M059J (cell line): ENCODE measurements around the gene ALOXE3. TPM values are rescaled to one million over a fixed set of nuclear protein-coding genes. Genes with fewer than 3 reads are reported as not detected.

Experiments
- DNase-seq: peaks from one replicate; pipeline ENCODE4 v3.0.0-alpha.2; 2012; ENCODE audit warnings: low read depth
- total RNA-seq: library from RNA; depleted of rRNA; stranded (reverse); fragments of >200 nt; shearing (Covaris generic); gene quantifications from 2 replicates; pipeline ENCODE4 v1.2.3, GENCODE V29; 2014; rRNA removed

ALOXE3 gene
- total RNA-seq, 1 experiment from 2014 or later = 0.44 TPM

GRCh38 chr17:8051831-8052230 lies 66.5 kb downstream of the ALOXE3 start:
- no peak for DNase-seq

- DNase-seq = no peak
These were observed 69.6 kb downstream of the ALOXE3 start for GRCh38 chr17:8048736-8049135.

DNA sequence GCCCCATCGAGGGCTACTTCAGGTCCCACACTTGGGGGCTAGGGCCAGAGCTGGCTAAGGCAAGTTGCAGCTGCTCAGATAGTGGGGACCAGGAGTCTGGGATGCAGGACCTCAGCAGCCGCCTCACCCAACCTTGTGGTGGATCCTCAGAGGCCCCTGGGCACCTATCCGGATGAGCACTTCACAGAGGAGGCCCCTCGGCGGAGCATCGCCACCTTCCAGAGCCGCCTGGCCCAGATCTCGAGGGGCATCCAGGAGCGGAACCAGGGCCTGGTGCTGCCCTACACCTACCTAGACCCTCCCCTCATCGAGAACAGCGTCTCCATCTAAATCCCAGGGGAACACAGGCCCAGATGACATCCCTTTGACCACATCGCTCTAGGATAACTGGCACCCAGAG lies 70.1 kb downstream of the ALOXE3 start:
- DNase-seq = no peak

DNA sequence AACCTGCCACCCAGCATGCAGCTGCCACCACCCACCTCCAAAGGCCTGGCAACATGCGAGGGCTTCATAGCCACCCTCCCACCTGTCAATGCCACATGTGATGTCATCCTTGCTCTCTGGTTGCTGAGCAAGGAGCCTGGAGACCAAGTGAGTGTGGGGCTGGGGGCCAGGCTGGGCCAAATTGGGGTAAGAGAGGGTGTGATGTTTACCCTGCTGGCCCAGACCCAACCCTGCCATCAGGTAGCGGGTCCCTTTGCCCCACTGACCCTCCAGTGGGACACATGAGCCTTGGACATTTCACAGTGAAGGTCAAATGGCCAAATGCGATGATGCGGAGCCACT lies 70.6 kb downstream of the ALOXE3 start:
- no peak for DNase-seq

GRCh38 chr17:8046929-8047768 lies 71.2 kb downstream of the ALOXE3 start:
- DNase-seq = no peak

- DNase-seq = no peak
These were observed 71.9 kb downstream of the ALOXE3 start for GRCh38 chr17:8046306-8046928.

Other genes starting within 250 kb of the ALOXE3 start
- gene CHD3, start 229.7 kb downstream of the ALOXE3 start, total RNA-seq = 15.6 and 31.3 TPM in 2 replicates
- 0.86 and 7.8 TPM in 2 replicates for gene RNF227, start 202.2 kb downstream of the ALOXE3 start, total RNA-seq
- gene KCNAB3, start 188.7 kb downstream of the ALOXE3 start, total RNA-seq = not detected in 2 replicates
- gene TRAPPC1, start 186.6 kb downstream of the ALOXE3 start, total RNA-seq = 58.1 and 61.8 TPM in 2 replicates
- 14.3 and 29.9 TPM in 2 replicates for gene CNTROB, start 186.3 kb downstream of the ALOXE3 start, total RNA-seq
- gene GUCY2D, start 115.9 kb downstream of the ALOXE3 start, total RNA-seq = not detected in 2 replicates
- gene ALOX15B, start 79.5 kb downstream of the ALOXE3 start, total RNA-seq = not detected in 2 replicates
- not detected in 2 replicates for gene ALOX12B, start 30.8 kb downstream of the ALOXE3 start, total RNA-seq
- gene HES7, start 5.6 kb upstream of the ALOXE3 start, total RNA-seq = 0.22 and 0.94 TPM in 2 replicates
- gene PER1, start 33.9 kb upstream of the ALOXE3 start, total RNA-seq = 10.6 and 18.4 TPM in 2 replicates
- 3.8 and 4.4 TPM in 2 replicates for gene VAMP2, start 44.4 kb upstream of the ALOXE3 start, total RNA-seq
- gene TMEM107, start 57.9 kb upstream of the ALOXE3 start, total RNA-seq = 27.5 and 31.5 TPM in 2 replicates
- gene BORCS6, start 71.7 kb upstream of the ALOXE3 start, total RNA-seq = 3.9 and 6.8 TPM in 2 replicates
- 78.7 and 123 TPM in 2 replicates for gene AURKB, start 92.1 kb upstream of the ALOXE3 start, total RNA-seq
- 0.49 and 3.1 TPM in 2 replicates for gene CTC1, start 129.5 kb upstream of the ALOXE3 start, total RNA-seq
- 14.5 and 22.9 TPM in 2 replicates for gene PFAS, start 130.8 kb upstream of the ALOXE3 start, total RNA-seq
- 5.6 and 14.7 TPM in 2 replicates for gene RANGRF, start 170.2 kb upstream of the ALOXE3 start, total RNA-seq
- 1.7 and 2.4 TPM in 2 replicates for gene SLC25A35, start 176.9 kb upstream of the ALOXE3 start, total RNA-seq
- not detected in 2 replicates for gene ARHGEF15, start 191.7 kb upstream of the ALOXE3 start, total RNA-seq
- not detected in 2 replicates for gene ODF4, start 221.3 kb upstream of the ALOXE3 start, total RNA-seq